ENCODE data around the gene PLEKHH3. TPM values are rescaled to one million over a fixed set of nuclear protein-coding genes. Genes with fewer than 3 reads are reported as not detected.
A peak's percentile ranks its signal among the peaks of the same experiment; 100 is the strongest.

The PLEKHH3 gene
- total and polyA plus RNA-seq, 10 donors: 9.4 to 19.5 (median 13.8) TPM

GRCh38 chr17:42675965-42676423, 800 bp downstream of the PLEKHH3 start:
- Histone ChIP-seq H3K27me3 (replicated peaks in 1 of 7) (peaks cover 0 to 71% (median 42%) of the 10 kb centered on the region in 7 donors), H3K4me1 (peaks cover 47 to 99% (median 88%) of the 10 kb centered on the region in 6 donors), H3K4me3 (peak overlapping the region; percentile 66 to 90 (median 76)), H3K27ac (peak overlapping the region; percentile 53 to 96 (median 82)), H3K36me3 (peaks cover 0 to 26% (median 4%) of the 10 kb centered on the region in 6 donors), H3K9me3 (no peaks in the 10 kb centered on the region)
- DNase-seq: peak; percentile 87
- 1% methylated on average over 26 to 43 of the region's 43 CpGs; no CpG with 5 or more reads in 1 of the 5 donors for WGBS, 5 donors
- intact Hi-C loops (cut with DNase I; ENCODE audit: low total_unique reads): loop anchor here (5.0 kb wide), 1 partner anchor 69 kb away; the partner anchor contains the start of genes RETREG3 and TUBG1
- no peak for TF ChIP-seq CTCF (IDR thresholded peaks at IDR 0.05 in 8 of 11, conservative IDR thresholded peaks at IDR 0.05 in 3 of 11)
- peak in 2 of 3 donors; percentile 36 to 58 for TF ChIP-seq POLR2AphosphoS5 (IDR thresholded peaks at IDR 0.05)
- TF ChIP-seq POLR2A (IDR thresholded peaks at IDR 0.05): no peak

GRCh38 chr17:42675348-42675964, 1.3 kb downstream of the PLEKHH3 start:
- intact Hi-C loops (cut with DNase I; ENCODE audit: low total_unique reads): loop anchor here (5.0 kb wide), 1 partner anchor 68 kb away; the partner anchor contains the start of genes RETREG3 and TUBG1
- TF ChIP-seq CTCF (IDR thresholded peaks at IDR 0.05 in 8 of 11, conservative IDR thresholded peaks at IDR 0.05 in 3 of 11) (peak in 1 of 11 experiments; percentile 4), POLR2A (IDR thresholded peaks at IDR 0.05) (no peak)
- DNase-seq: no peak
- Histone ChIP-seq H3K36me3 (peaks cover 0 to 31% (median 4%) of the 10 kb centered on the region in 6 donors), H3K4me3 (peak overlapping the region; percentile 66 to 90 (median 76)), H3K9me3 (no peaks in the 10 kb centered on the region), H3K4me1 (peaks cover 47 to 99% (median 88%) of the 10 kb centered on the region in 6 donors), H3K27me3 (replicated peaks in 1 of 7) (peaks cover 0 to 71% (median 42%) of the 10 kb centered on the region in 7 donors), H3K27ac (peak overlapping the region in 7 of 8 donors; percentile 40 to 96 (median 83))
- WGBS, 5 donors: 2 to 6% (median 3%) methylated on average over 12 to 27 of the region's 27 CpGs

GRCh38 chr17:42674755-42675347, 1.9 kb downstream of the PLEKHH3 start:
- no peak for DNase-seq
- WGBS, 5 donors: 18 to 27% (median 22%) methylated on average over 8 to 9 of the region's 9 CpGs
- TF ChIP-seq CTCF (IDR thresholded peaks at IDR 0.05 in 8 of 11, conservative IDR thresholded peaks at IDR 0.05 in 3 of 11) (no peak), POLR2A (IDR thresholded peaks at IDR 0.05) (no peak), POLR2AphosphoS5 (IDR thresholded peaks at IDR 0.05) (no peak)
- H3K36me3 ChIP-seq: peaks cover 0 to 37% (median 6%) of the 10 kb centered on the region in 6 donors
- peak overlapping the region; percentile 66 to 90 (median 76) for H3K4me3 ChIP-seq
- peaks cover 42 to 97% (median 86%) of the 10 kb centered on the region in 6 donors for H3K4me1 ChIP-seq
- no peaks in the 10 kb centered on the region for H3K9me3 ChIP-seq
- H3K27me3 ChIP-seq (replicated peaks in 1 of 7): peaks cover 0 to 71% (median 42%) of the 10 kb centered on the region in 7 donors
- peak overlapping the region in 5 of 8 donors; percentile 54 to 96 (median 93) for H3K27ac ChIP-seq
- intact Hi-C loops (cut with DNase I; ENCODE audit: low total_unique reads): loop anchor here (5.0 kb wide), 1 partner anchor 68 kb away; the partner anchor contains the start of genes RETREG3 and TUBG1

Data from spleen (tissue), 11 donors.